Measurements from ENCODE around the gene PPP1R2B. TPM values are rescaled to one million over a fixed set of nuclear protein-coding genes. Genes with fewer than 3 reads are reported as not detected.

The PPP1R2B gene
- total RNA-seq, 4 donors from 2014 or later, result 0.11 to 0.15 TPM; not detected in 2

- TF ChIP-seq CTCF (IDR thresholded peaks at IDR 0.05 in 4 of 5, conservative IDR thresholded peaks at IDR 0.05 in 1 of 5) (no peak), POLR2A (IDR thresholded peaks at IDR 0.05) (no peak)
- DNase-seq (no peak), ATAC-seq (no peak)
- Histone ChIP-seq H3K36me3 (no peaks in the 10 kb centered on the region), H3K4me1 (no peaks in the 10 kb centered on the region), H3K4me3 (no peak overlapping the region), H3K9me3 (no peaks in the 10 kb centered on the region), H3K27ac (no peak overlapping the region), H3K27me3 (no peaks in the 10 kb centered on the region)
- in situ Hi-C loops (cut with MboI; ENCODE audit: low sequenced_read_pairs in 4 of 4), result loop anchor here in 3 of 4 donors (5.0 to 25.0 kb wide), 3 partner anchors 512 to 879 kb away; no protein-coding TSS in a partner anchor
- intact Hi-C loops (cut with DNase I; ENCODE audit: low total_unique reads), result loop anchor here (2.0 kb wide), 2 partner anchors 879 to 1207 kb away; no protein-coding TSS in a partner anchor
These were observed 25.9 kb upstream of the PPP1R2B start for GRCh38 chr5:156824241-156824640.

GRCh38 chr5:156824800-156825199 is 25.3 kb upstream of the PPP1R2B start:
- TF ChIP-seq CTCF (IDR thresholded peaks at IDR 0.05 in 4 of 5, conservative IDR thresholded peaks at IDR 0.05 in 1 of 5), result peak; percentile 33 to 50 (median 39)
- TF ChIP-seq POLR2A (IDR thresholded peaks at IDR 0.05), result no peak
- Histone ChIP-seq H3K27ac (no peak overlapping the region), H3K36me3 (no peaks in the 10 kb centered on the region), H3K4me3 (no peak overlapping the region), H3K9me3 (no peaks in the 10 kb centered on the region), H3K4me1 (no peaks in the 10 kb centered on the region), H3K27me3 (no peaks in the 10 kb centered on the region)
- no peak for DNase-seq
- ATAC-seq, result peak in 1 of 2 donors; percentile 78
- in situ Hi-C loops (cut with MboI; ENCODE audit: low sequenced_read_pairs in 4 of 4) (loop anchor here (5.0 to 25.0 kb wide), 4 partner anchors 512 to 1687 kb away; no protein-coding TSS in a partner anchor), intact Hi-C loops (cut with DNase I; ENCODE audit: low total_unique reads) (loop anchor here (2.0 kb wide), 2 partner anchors 880 to 1208 kb away; no protein-coding TSS in a partner anchor)

GRCh38 chr5:156825688-156826087 is 24.4 kb upstream of the PPP1R2B start:
- intact Hi-C loops (cut with DNase I; ENCODE audit: low total_unique reads), result loop anchor here (2.0 kb wide), 2 partner anchors 881 to 1209 kb away; no protein-coding TSS in a partner anchor
- in situ Hi-C loops (cut with MboI; ENCODE audit: low sequenced_read_pairs in 4 of 4), result loop anchor here in 3 of 4 donors (10.0 to 25.0 kb wide), 2 partner anchors 881 to 1688 kb away; no protein-coding TSS in a partner anchor
- ATAC-seq (no peak), DNase-seq (no peak)
- Histone ChIP-seq H3K27me3 (no peaks in the 10 kb centered on the region), H3K27ac (no peak overlapping the region), H3K9me3 (no peaks in the 10 kb centered on the region), H3K36me3 (no peaks in the 10 kb centered on the region), H3K4me3 (no peak overlapping the region), H3K4me1 (no peaks in the 10 kb centered on the region)
- TF ChIP-seq POLR2A (IDR thresholded peaks at IDR 0.05), result no peak
- TF ChIP-seq CTCF (IDR thresholded peaks at IDR 0.05 in 4 of 5, conservative IDR thresholded peaks at IDR 0.05 in 1 of 5), result no peak

- Histone ChIP-seq H3K9me3 (no peaks in the 10 kb centered on the region), H3K36me3 (no peaks in the 10 kb centered on the region), H3K27ac (no peak overlapping the region), H3K27me3 (no peaks in the 10 kb centered on the region), H3K4me3 (no peak overlapping the region), H3K4me1 (no peaks in the 10 kb centered on the region)
- intact Hi-C loops (cut with DNase I; ENCODE audit: low total_unique reads), result no loop called here
- TF ChIP-seq POLR2A (IDR thresholded peaks at IDR 0.05) (no peak), CTCF (IDR thresholded peaks at IDR 0.05 in 4 of 5, conservative IDR thresholded peaks at IDR 0.05 in 1 of 5) (no peak)
- DNase-seq (no peak), ATAC-seq (no peak)
- in situ Hi-C loops (cut with MboI; ENCODE audit: low sequenced_read_pairs in 4 of 4), result loop anchor here in 3 of 4 donors (10.0 to 25.0 kb wide), 2 partner anchors 881 to 1689 kb away; no protein-coding TSS in a partner anchor
These were observed 23.9 kb upstream of the PPP1R2B start for GRCh38 chr5:156826150-156826549.

All from gastrocnemius medialis (tissue), 4 donors.